GM19467 (cell line): ENCODE results near the gene ANKRD33B.
"Not testable (repeated sequence)": the region's sequence is repeated elsewhere in the genome, so short reads cannot be mapped to it uniquely, and the experiment has no call there.

Experiments used
- ATAC-seq: cut with Tn5 transposase; IDR thresholded peaks from one replicate; pipeline ENCODE4 v1.9.1; 2021; ENCODE audit warnings: mild to moderate bottlenecking, moderate library complexity; ENCODE audit not compliant: unreplicated experiment

The ANKRD33B gene

DNA sequence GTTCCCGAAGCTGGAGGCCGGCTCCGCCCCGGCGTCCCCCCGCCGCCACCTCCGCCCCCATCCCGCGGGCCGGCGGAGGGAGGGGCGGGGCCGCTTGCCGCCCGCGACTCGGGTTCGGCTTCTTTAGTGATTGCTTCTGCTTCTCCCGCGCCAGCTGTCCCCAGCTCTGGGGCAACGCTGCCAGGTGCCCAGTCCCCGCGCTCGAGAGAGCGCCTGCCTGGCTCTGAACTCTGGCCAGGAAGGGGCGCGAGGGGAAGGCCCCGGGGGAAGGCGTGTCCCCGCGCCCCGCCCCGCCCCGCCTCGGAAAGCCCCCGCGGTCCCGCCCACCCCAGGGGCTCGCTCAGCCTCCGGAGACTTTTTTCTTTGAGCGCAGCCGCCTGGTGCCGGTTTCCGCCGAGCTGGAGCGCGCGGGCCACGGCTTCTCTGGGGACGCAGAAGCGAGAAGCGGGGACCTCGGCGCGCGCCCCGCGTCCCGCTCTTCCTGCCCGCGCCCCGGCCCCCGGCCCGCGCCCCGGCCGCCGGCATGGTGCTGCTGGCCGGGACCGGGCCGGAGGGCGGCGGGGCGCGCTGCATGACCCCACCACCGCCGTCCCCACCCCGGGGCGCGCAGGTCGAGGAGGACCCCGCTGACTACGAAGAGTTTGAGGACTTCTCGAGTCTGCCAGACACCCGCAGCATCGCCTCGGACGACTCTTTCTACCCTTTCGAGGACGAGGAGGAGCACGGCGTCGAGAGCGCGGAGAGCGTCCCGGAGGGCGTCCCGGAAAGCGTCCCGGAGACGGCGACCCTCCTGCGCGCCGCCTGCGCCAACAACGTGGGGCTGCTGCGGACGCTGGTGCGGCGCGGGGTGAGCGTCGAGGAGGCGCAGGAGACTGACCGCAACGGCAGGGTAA, at the start of gene ANKRD33B:
ANKRD33B (plus strand) TSS at position 126 of the 893 bp plus-strand sequence; CDS start at position 524, 398 bp downstream.
- peak; percentile 48 for ATAC-seq

DNA sequence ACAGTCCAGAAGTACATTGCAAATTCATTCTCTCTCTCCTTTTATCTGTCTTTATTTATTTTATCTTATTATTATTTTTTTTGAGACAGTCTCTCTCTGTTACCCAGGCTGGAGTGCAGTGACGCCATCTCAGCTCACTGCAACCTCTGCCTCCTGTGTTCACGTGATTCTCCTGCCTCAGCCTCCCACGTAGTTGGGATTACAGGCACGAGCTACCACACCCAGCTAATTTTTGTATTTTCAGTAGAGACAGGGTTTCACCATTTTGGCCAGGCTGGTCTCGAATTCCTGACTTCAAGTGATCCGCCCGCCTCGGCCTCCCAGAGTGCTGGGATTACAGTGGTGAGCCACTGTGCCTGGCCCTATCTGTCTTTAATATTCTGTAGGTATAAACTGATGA, 49.3 kb upstream of the ANKRD33B start:
- ATAC-seq, result not testable (repeated sequence)

DNA sequence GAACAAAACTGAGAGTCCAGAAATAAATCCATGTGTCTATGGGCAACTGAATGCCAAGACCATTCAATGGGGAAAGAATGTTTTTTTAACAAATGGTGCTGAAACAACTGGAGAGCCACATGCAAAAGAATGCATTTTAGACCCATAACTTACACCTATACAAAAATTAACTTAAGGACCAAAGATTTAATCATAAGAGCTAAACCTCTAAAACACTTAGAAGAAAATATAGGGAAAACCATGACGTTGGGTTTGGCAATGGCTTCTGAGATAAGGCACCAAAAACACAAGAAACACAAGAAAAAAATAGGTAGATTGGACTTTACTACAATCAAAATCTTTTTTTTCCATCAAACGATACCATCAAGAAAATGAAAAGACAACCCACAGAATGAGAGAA, 48.4 kb upstream of the ANKRD33B start:
- ATAC-seq, result no peak

DNA sequence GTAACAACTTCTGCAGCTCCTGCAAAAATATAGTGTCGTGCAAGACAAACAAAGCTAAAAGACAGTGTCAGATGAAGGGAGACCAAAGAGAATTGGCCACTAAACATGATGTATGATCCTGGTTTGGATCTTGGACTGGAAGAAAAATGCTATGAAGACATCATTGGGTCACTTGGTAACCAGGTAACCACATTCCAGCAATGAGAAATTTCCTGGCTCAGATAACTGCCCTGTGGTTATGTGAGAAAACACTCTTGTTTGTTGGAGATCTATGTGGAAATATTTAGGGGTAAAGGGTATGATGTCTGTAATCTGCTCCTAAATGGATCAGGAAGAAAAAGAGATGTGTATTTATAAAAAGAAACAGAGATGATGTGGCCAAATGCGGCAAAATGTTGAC, 45.5 kb upstream of the ANKRD33B start:
- no peak for ATAC-seq

DNA sequence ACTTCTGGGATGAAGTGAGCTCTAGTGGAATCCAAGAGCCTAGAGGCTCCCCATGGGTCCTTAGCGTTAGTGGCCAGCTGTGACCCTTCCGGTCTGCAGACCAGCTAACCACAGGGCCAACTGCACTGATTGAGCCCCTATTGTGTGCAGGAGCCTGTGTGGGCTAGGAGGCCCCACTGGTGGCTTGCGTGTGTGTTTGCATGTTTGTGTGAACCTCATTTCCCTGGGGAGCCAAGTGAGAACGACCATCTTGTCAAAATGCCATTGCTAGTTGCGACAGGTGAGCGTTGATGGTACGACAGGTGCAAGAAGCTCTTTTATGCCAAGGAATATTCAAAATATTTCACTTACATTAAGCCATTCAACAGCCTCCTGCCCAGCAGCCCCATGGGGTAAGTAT, 44.1 kb upstream of the ANKRD33B start:
- no peak for ATAC-seq

DNA sequence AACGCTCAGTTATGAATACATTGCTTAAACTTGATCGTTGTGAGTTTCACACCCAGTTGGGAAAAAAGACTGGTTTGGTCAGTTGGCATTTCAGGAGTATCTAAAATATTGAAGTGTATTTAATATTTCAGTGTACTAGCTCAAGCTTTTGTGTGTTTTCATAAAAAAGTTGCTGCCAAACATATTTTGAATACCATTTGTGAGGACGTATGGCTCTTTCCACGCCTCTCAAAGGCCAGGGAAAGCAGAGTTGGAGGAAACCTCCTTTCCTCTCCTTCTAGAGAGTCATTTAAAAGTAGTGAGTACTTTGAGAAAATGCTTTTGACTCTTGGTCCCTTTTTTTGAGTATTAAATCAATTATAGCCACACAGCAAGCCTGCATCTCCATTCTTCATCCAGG, 43.2 kb upstream of the ANKRD33B start:
- ATAC-seq, result no peak

DNA sequence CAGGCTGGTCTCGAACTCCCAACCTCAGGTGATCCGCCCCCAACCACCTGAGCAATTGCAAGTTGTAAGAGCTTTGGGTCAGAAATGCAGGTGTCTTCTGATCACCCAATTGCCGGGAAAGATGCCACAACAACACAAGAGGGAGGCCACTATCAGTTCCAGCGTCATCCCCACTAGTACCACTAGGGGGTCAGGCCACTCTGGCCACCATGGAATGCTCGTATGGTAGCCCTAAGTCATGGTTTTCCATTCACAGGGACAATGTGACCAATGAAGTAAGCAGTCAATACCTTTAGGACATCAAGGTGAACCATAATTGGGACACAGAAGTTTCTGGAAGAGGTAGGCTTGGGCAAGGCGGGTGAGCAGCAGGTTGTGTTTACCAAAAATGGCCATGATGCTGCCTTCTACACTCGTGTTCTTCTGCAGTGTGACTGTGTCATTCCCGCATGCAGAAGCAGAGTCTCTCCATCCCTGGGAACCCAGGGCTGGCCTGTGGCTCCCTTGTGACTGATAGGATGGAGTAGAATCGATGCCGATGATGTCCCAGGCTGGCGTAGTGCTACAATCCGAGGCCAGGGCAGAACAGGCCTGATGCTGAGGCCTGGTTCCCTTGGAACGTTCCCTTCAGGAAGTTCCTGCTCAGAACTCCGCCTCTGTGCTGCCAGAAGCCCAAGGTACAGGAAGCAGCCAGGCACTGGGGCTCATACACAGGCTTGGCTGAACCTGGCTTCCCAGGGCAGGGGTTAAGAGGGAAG, 42.2 kb upstream of the ANKRD33B start:
- ATAC-seq, result no peak

DNA sequence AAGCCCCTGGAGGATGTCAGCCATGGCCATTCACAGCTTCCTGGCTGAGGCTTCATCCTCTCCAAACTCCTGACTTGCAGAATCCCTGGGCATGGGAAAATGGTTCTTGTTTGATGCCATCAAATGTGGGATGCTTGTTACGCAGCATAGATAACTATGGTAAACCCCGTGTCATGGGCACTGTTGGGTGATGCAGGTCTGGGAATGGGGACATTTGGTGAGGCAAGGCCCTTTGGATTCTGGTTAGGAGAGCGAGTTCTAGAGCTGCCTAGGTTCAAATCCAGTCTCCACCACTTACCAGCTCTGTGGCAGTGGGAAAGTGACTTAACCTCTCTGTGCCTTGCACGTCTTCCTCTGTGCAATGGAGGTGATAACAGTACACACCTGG, 41.7 kb upstream of the ANKRD33B start:
- ATAC-seq, result no peak

DNA sequence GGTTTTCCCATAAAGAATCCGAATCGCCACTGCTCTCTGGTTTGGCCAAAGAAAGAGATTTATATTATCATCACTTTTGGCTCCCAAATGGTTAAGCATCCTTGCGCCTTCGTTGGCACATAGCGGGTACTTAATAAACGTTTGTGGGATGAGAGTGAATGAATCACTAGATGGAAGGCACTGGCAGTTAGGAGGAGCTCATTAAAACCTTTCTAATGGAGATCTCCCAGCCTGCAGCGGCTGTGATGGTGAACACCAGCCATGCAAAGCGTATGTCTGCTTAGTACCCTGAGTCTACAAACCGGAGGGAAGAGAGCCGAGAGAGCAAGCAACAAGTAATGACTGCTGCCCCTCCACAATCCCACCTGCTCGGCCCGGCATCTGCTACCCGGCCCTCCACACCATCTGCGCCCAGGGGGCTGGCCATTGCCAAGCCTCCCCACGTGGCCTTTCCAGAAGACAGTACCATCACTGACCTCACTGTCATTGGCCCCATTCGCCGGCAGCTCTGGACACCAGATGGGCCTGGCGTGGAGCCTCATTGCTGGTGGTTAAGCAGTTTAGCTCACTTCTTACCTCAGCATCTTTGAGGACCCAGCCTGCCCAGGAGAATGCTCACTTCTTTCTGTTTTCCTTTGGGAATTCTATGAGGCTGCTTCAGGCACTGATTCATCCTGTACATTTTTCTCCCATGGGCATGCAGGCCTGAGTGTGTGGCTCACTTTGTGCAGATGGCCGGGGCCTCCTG, 39.3 kb upstream of the ANKRD33B start:
- ATAC-seq, result no peak

DNA sequence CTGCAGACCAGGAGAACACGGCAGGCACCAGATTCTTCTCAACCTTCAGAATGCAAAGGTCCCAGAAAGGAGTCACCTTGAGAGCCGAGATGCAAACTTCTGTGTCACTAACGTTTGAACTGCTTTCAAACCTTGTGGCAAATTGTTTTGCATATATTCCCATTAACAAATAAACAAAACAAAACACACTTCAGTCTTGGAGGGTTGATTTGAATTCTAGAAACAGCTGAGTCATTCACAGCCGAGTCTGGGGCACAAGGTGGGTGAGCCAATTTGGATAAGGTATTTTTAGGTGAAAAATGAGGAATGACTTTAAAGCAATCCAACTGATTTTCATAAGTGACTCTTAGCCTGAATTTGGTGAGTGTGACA, 38.8 kb upstream of the ANKRD33B start:
- no peak for ATAC-seq

DNA sequence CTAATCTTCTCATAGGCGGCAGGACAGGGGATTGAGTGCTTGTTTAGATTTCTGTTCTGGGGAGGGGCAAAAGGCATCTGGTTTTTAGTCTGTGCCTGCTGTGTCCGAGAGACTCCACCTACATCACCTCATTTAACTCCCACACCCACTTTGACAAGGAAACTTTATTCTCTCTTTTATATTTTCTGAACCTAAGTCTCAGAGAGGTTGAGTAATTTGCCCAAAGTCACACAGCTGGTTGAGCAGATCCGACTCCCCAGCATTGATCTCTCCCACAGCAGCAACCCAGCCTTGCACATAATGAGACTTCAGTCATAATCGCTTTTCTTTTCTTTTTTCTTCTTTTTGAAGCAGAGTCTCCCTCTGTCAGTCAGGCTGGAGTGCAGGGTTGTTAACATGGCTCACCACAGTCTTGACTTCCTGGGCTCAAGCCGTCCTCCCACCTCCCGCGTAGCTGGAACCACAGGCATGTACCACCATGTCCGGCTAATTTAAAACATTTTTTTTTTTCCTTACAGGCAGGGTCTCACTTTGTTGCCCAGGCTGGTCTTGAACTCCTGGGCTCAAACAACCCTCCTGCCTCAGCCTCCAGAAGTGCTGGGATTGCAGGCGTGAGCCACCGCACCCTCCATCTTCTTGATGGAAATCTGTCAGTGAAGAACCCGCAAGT, 36.5 kb upstream of the ANKRD33B start:
- ATAC-seq, result no peak

DNA sequence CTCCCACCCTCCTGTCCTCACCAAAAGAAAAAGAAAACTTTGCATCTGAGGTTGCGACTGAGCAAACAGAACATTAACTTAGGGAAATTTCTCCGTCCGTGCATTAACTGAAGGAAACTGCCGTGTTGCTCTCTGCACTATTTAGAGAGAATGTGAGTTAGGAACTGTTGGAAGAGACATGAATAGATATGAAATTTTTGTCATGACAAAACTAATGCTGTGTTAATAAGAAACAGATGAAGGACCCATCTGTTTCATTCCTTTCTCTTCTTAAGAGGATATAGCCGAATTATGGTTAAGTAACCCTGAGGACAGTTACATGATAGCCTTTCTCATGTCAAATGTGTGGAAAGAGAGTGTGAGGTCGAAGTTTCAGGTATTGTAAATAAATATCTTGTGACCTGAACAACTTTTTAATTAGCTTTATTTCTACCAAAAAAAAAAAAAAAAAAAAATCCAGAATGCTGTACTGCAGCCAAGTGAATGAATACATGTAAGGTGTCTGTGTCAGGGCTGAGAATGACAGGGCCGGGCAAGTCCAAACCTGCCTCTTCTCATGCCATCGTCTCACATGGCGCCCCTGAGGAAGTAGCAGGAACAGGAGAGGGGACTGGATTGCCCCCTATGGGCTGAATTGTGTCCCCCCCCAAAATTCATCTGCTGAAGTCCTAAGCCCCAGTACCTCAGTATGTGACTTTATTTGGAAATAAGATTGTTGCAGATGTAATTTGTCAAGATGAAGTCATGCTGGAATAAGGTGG, 35.6 kb upstream of the ANKRD33B start:
- ATAC-seq, result no peak

DNA sequence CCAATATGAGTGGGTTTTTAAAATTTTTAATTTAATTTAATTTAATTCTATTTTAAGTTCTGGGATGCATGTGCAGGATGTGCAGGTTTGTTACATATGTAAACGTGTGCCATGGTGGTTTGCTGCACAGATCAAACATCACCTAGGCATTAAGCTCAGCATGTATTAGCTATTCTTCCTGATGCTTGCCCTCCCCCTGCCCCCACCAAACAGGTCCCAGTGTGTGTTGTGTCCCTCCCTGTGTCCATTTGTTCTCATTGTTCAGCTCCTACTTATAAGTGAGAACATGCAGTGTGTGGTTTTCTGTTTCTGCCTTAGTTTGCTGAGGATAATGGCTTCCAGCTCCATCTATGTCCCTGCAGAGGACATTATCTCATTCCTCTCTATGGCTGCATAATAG, 35.0 kb upstream of the ANKRD33B start:
- ATAC-seq, result no peak

DNA sequence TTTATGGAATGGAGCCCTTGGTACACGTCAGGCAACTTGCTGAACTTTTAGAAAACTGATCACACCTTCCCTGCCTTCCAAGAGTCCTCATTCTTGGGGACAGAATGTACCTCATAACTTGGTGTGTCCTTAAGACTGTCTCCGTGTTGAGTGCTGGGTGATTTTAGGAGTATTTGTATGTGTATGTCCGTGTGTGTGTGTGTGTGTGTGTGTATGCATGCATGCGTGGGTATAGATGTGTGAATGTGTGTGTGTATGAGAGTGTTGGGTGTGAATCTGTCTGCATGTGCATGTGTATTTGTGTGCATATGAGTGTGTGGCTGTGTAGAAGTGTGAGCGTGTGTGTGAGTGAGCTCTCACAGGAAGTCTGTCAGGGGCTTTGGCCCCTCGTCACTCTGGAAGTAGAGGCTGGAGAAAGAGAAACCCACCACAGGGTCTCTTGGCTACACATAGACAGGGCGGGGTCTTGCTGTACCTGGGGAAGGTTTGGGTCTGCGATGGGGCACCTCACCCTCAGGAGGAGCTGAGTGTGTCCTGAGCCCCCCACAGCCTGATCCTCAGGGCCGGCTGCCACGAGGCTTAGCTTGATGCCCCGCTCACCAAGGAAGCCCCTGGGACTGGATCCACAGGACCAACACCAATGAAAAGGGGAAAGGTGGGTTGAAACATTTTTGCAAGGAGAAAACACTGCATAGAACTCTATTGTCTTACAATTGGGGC, 33.1 kb upstream of the ANKRD33B start:
- no peak for ATAC-seq

DNA sequence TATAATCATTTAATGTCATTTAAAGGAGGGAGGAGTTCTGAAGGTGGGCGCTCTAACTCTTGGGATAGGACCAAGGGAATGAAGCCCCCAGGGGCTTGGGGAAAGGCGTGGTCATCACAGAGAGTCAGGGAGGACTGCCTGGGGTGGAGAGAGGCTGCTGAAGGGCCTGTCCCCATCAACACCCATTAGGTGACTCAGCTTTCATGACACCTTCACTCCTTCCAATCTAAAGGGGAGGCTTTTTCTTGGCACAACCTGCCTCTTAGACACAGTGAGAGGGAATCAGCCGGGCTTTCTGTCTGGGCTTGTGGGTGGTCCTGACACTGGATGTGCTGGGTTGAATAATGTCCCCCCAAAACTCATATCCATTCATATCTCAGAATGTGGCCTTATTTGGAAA, 31.4 kb upstream of the ANKRD33B start:
- no peak for ATAC-seq

DNA sequence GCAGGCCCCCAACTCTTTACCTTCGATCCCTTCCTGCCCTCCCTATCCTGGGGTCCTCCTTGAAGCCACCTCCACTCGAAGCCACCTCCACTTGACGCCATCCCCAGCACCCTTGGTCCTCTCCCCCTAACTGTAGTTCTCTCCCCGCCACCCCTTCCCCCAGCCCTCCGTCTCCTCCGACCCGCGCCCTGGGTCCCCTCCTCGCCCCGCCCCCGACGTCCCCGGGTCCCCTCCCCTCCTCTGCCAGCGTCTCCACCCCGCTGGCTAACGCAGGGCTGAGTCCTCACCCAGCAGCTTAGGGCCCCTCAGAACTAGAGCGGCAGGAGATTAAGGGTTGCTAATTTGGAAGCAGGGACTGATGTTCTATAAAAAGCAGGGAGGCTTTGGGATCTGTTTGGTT, 30.6 kb upstream of the ANKRD33B start:
- ATAC-seq, result no peak

DNA sequence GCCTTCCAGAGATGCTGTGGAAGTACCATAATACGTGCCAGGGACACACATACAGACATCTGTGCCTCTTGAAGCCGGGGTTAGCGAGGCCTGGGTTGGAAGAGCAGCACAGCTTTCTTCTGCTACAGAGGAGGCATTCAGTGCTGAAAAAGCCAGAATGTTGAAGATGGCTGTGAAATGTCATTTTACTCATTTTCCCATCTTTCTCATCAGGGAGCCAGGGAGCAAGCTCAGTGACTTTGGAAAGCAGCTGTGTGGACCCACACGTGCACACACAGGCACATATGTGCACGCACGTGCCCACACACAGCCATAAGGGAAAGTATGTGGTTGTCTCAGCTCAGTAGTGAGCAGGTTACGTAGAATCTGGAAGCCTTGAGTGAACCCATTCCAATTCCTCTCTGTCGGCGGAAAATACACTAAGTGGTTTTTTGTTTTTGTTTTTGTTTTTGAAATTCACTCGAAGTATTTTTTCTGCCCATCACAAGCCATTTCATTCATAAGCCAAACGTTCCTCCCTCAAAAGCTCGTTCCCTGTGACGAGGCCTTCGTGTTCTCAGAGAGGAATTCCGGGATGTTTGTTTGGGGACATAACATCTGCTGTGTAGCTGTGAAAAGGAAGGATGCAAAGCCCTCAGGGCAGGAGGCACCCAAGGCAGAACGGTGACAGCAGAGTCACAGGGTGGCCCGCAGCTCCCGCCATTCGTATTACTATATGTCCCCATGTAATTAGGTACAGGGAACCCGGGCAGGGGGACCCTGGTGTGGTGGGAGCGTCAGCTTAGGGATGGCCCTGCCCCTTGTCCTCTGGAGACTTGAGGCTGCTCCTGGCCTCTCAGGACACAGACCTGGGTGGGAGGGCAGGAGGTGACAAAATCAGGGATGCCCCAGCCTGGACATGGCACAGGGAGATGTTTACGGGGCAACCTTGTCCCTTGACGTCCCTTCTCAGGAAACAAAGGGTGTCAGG, 29.0 kb upstream of the ANKRD33B start:
- ATAC-seq, result no peak

DNA sequence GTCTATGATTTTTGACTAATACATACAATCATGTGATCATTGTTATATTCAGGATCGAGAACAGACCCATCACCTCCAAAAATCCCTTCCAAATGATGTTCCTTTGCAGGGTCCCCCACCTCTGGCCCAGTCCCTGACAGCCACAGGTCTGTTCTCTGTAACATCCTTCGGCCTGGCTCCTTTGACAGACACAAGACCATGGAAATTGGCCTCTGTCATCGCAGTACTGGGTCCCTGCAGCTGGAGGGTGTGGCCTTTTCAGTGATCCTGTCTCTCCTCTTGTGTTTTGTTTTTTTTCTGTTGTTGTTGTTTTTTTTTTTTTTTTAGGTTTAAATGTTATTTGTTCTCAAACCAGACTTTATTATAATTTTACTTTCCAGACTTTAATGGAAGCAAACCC, 27.4 kb upstream of the ANKRD33B start:
- ATAC-seq, result no peak
